Central memory CD8-positive, alpha-beta T cell (primary cell): ENCODE measurements around the gene DUOXA1.

Experiments
- ATAC-seq: fragments of 150-1000 bp; cut with Tn5 transposase; replicated peaks from 2 replicates; pipeline ENCODE4 v1.10.0; 2022; ENCODE audit warnings: mild to moderate bottlenecking, moderate FRiP score, moderate number of reproducible peaks; ENCODE audit not compliant: poor library complexity, severe bottlenecking; ENCODE audit errors: extremely low read depth
- DNase-seq, 2 donors: peaks; one replicate each; pipeline ENCODE4 v3.0.0; 2021; ENCODE audit warnings: low spot score in 2 of 2
- H3K27ac Mint-ChIP-seq: one replicate; pipeline ENCODE4 v1.8.0; 2022; ENCODE audit warnings: low read depth, mild to moderate bottlenecking, moderate library complexity, mixed read lengths
- H3K27me3 Mint-ChIP-seq: one replicate; pipeline ENCODE4 v1.8.0; 2022; ENCODE audit warnings: mixed read lengths
- H3K36me3 Mint-ChIP-seq: one replicate; pipeline ENCODE4 v1.8.0; 2022; ENCODE audit warnings: mild to moderate bottlenecking, moderate library complexity, mixed read lengths; ENCODE audit not compliant: insufficient read depth
- H3K4me1 Mint-ChIP-seq: one replicate; pipeline ENCODE4 v1.8.0; 2022; ENCODE audit warnings: mixed read lengths
- H3K4me3 Mint-ChIP-seq: one replicate; pipeline ENCODE4 v1.8.0; 2022; ENCODE audit warnings: mild to moderate bottlenecking, moderate library complexity, mixed read lengths
- H3K9me3 Mint-ChIP-seq: one replicate; pipeline ENCODE4 v1.8.0; 2022; ENCODE audit warnings: mixed read lengths

Gene DUOXA1

GRCh38 chr15:45099549-45100165 lies 30.0 kb downstream of the DUOXA1 start:
- Mint-ChIP-seq H3K27me3 (peaks cover 46% of the 10 kb centered on the region), H3K36me3 (peaks cover 2% of the 10 kb centered on the region), H3K9me3 (no peaks in the 10 kb centered on the region), H3K4me3 (no peak overlapping the region), H3K27ac (no peak overlapping the region), H3K4me1 (no peaks in the 10 kb centered on the region)
- DNase-seq (no peak), ATAC-seq (no peak)

- DNase-seq = no peak
- H3K4me1 Mint-ChIP-seq = no peaks in the 10 kb centered on the region
- ATAC-seq = no peak
- no peak overlapping the region for H3K27ac Mint-ChIP-seq
- peaks cover 2% of the 10 kb centered on the region for H3K36me3 Mint-ChIP-seq
- no peaks in the 10 kb centered on the region for H3K9me3 Mint-ChIP-seq
- H3K27me3 Mint-ChIP-seq = peaks cover 33% of the 10 kb centered on the region
- no peak overlapping the region for H3K4me3 Mint-ChIP-seq
Observed at GRCh38 chr15:45097466-45097865, 32.2 kb downstream of the DUOXA1 start.

GRCh38 chr15:45095661-45096060 lies 34.0 kb downstream of the DUOXA1 start:
- H3K4me1 Mint-ChIP-seq = no peaks in the 10 kb centered on the region
- H3K27me3 Mint-ChIP-seq = peaks cover 38% of the 10 kb centered on the region
- DNase-seq (no peak), ATAC-seq (no peak)
- H3K36me3 Mint-ChIP-seq = no peaks in the 10 kb centered on the region
- H3K9me3 Mint-ChIP-seq = no peaks in the 10 kb centered on the region
- no peak overlapping the region for H3K4me3 Mint-ChIP-seq
- no peak overlapping the region for H3K27ac Mint-ChIP-seq

- Mint-ChIP-seq H3K27me3 (peaks cover 39% of the 10 kb centered on the region), H3K4me1 (no peaks in the 10 kb centered on the region), H3K27ac (no peak overlapping the region), H3K4me3 (no peak overlapping the region), H3K36me3 (no peaks in the 10 kb centered on the region), H3K9me3 (no peaks in the 10 kb centered on the region)
- DNase-seq = no peak
- ATAC-seq = no peak
Observed at GRCh38 chr15:45094358-45094730, 35.3 kb downstream of the DUOXA1 start.

- no peak for ATAC-seq
Observed at GRCh38 chr15:45093622-45094357, 35.9 kb downstream of the DUOXA1 start.

GRCh38 chr15:45093013-45093412 lies 36.7 kb downstream of the DUOXA1 start:
- no peak overlapping the region for H3K4me3 Mint-ChIP-seq
- H3K9me3 Mint-ChIP-seq = no peaks in the 10 kb centered on the region
- no peak overlapping the region for H3K27ac Mint-ChIP-seq
- DNase-seq (no peak), ATAC-seq (no peak)
- no peaks in the 10 kb centered on the region for H3K36me3 Mint-ChIP-seq
- H3K4me1 Mint-ChIP-seq = no peaks in the 10 kb centered on the region
- peaks cover 48% of the 10 kb centered on the region for H3K27me3 Mint-ChIP-seq

More at GRCh38 chr15:45093622-45094357, 35.9 kb downstream of the DUOXA1 start:
- no peak for DNase-seq
- no peak overlapping the region for H3K4me3 Mint-ChIP-seq
- H3K4me1 Mint-ChIP-seq = no peaks in the 10 kb centered on the region
- H3K9me3 Mint-ChIP-seq = no peaks in the 10 kb centered on the region
- no peaks in the 10 kb centered on the region for H3K36me3 Mint-ChIP-seq
- H3K27me3 Mint-ChIP-seq = peaks cover 44% of the 10 kb centered on the region
- no peak overlapping the region for H3K27ac Mint-ChIP-seq

- Mint-ChIP-seq H3K4me1 (no peaks in the 10 kb centered on the region), H3K27me3 (peaks cover 55% of the 10 kb centered on the region), H3K9me3 (no peaks in the 10 kb centered on the region), H3K36me3 (no peaks in the 10 kb centered on the region), H3K27ac (no peak overlapping the region), H3K4me3 (no peak overlapping the region)
- ATAC-seq = no peak
- no peak for DNase-seq
Observed at GRCh38 chr15:45091576-45091975, 38.1 kb downstream of the DUOXA1 start.

- ATAC-seq (no peak), DNase-seq (no peak)
- H3K36me3 Mint-ChIP-seq = no peaks in the 10 kb centered on the region
- no peaks in the 10 kb centered on the region for H3K4me1 Mint-ChIP-seq
- no peaks in the 10 kb centered on the region for H3K9me3 Mint-ChIP-seq
- peaks cover 55% of the 10 kb centered on the region for H3K27me3 Mint-ChIP-seq
- no peak overlapping the region for H3K27ac Mint-ChIP-seq
- no peak overlapping the region for H3K4me3 Mint-ChIP-seq
Observed at GRCh38 chr15:45091161-45091560, 38.5 kb downstream of the DUOXA1 start.

GRCh38 chr15:45089712-45090373 lies 39.8 kb downstream of the DUOXA1 start:
- no peaks in the 10 kb centered on the region for H3K9me3 Mint-ChIP-seq
- no peaks in the 10 kb centered on the region for H3K36me3 Mint-ChIP-seq
- no peaks in the 10 kb centered on the region for H3K4me1 Mint-ChIP-seq
- DNase-seq (no peak), ATAC-seq (no peak)
- no peak overlapping the region for H3K4me3 Mint-ChIP-seq
- no peak overlapping the region for H3K27ac Mint-ChIP-seq
- H3K27me3 Mint-ChIP-seq = peaks cover 63% of the 10 kb centered on the region

- DNase-seq (no peak), ATAC-seq (no peak)
- H3K4me1 Mint-ChIP-seq = no peaks in the 10 kb centered on the region
- H3K9me3 Mint-ChIP-seq = no peaks in the 10 kb centered on the region
- H3K36me3 Mint-ChIP-seq = no peaks in the 10 kb centered on the region
- no peak overlapping the region for H3K27ac Mint-ChIP-seq
- H3K4me3 Mint-ChIP-seq = no peak overlapping the region
- H3K27me3 Mint-ChIP-seq = peaks cover 71% of the 10 kb centered on the region
Observed at GRCh38 chr15:45088801-45089711, 40.6 kb downstream of the DUOXA1 start.

GRCh38 chr15:45087513-45087912 lies 42.2 kb downstream of the DUOXA1 start:
- H3K36me3 Mint-ChIP-seq = no peaks in the 10 kb centered on the region
- peaks cover 77% of the 10 kb centered on the region for H3K27me3 Mint-ChIP-seq
- H3K4me1 Mint-ChIP-seq = no peaks in the 10 kb centered on the region
- ATAC-seq (no peak), DNase-seq (no peak)
- H3K9me3 Mint-ChIP-seq = no peaks in the 10 kb centered on the region
- no peak overlapping the region for H3K4me3 Mint-ChIP-seq
- no peak overlapping the region for H3K27ac Mint-ChIP-seq

- no peak for DNase-seq
- H3K4me1 Mint-ChIP-seq = no peaks in the 10 kb centered on the region
- H3K36me3 Mint-ChIP-seq = no peaks in the 10 kb centered on the region
- no peak overlapping the region for H3K27ac Mint-ChIP-seq
- no peak overlapping the region for H3K4me3 Mint-ChIP-seq
- H3K9me3 Mint-ChIP-seq = no peaks in the 10 kb centered on the region
- peaks cover 43% of the 10 kb centered on the region for H3K27me3 Mint-ChIP-seq
- no peak for ATAC-seq
Observed at GRCh38 chr15:45084163-45084562, 45.5 kb downstream of the DUOXA1 start.
